Panc1 (cell line): ENCODE results near the gene MYBPC3.

Source experiments
- CTCF ChIP-seq: fragments of 450-650 bp; IDR thresholded peaks from 2 replicates; pipeline ENCODE4 v1.5.1; 2017; ENCODE audit warnings: mild to moderate bottlenecking
- POLR2AphosphoS5 ChIP-seq: IDR thresholded peaks from 2 replicates; pipeline ENCODE4 v1.6.1; 2012; ENCODE audit warnings: mild to moderate bottlenecking, low read depth, low read length, moderate library complexity
- REST ChIP-seq, 2 experiments: IDR thresholded peaks; 2 replicates each; pipeline ENCODE4 v1.6.1; 2011 to 2012; ENCODE audit warnings: low read depth in 2 of 2, control low read depth in 1 of 2, low read length in 1 of 2, mild to moderate bottlenecking in 1 of 2, moderate library complexity in 1 of 2; ENCODE audit not compliant: insufficient read depth in 1 of 2

GRCh38 chr11:47372422-47372821 lies 19.9 kb upstream of the MYBPC3 start:
- TF ChIP-seq CTCF (no peak), REST (IDR thresholded peaks at IDR 0.05; ENCODE audit: insufficient read depth in 1 of 2, low read depth in 2 of 2, low read length in 1 of 2) (no peak), POLR2AphosphoS5 (no peak)
